Stimulated activated CD4-positive, alpha-beta T cell treated with anti-CD3 and anti-CD28 coated beads, Interleukin-1b, Interleukin-23, amount 100 ng/mL, for 1 hour (primary cell): ENCODE results near the gene TJP1.
"Not testable (repeated sequence)": the region's sequence is repeated elsewhere in the genome, so short reads cannot be mapped to it uniquely, and the experiment has no call there.

Experiments
- DNase-seq, 2 donors: peaks; one replicate each; pipeline ENCODE4 v3.0.0-alpha.2; 2020; ENCODE audit warnings: low read depth in 2 of 2

TJP1 gene

DNA sequence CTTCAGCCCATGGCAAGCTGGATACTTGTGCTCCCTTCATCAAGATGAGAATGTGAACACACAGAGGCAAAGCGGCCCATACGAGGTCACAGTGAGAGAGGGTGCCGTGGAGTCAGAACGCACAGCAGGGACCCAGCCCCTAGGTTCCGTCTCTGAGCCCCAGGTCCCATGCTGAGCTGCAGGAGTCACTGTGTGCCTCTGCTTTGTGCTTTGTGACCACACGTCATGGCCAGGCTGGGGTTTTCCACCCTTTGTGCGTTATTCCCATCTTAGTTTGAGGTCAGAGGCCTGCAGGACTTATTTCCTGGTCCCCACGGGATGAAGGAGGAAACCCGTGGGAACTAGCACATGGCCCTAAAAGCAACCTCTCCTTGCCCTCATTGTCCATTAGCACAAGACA is 140.3 kb downstream of the TJP1 start:
- no peak for DNase-seq

DNA sequence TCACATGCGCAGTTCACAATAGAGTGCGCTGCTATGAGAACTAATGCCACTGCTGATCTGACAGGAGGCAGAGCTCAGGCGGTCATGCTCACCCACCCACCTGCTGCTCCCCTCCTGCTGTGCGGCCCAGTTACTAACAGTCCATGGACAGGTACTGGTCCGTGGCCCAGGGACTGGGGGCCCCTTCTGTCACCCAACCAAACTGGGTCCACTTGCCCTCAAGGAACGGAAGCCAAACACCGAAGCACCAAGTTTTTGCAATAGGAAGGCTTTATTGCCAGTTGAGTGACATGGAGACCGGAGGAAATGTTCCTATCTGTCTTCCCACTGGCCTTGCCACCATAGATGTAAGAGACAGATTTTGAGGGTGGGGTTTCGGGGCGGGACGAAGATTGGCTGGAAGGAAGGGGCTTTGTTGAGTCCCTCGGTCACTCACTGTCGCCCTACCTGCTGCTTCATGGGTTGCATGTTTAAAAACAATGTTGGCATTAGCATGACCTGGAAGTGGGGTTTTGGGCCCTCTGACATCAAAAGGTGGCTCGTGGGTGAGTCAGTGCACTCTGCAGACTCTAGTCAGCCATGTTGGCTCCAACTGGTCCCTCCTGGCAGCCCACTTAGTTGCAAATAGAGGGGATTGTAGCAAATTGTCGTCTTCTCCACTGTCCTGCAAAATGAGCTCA is 141.0 kb downstream of the TJP1 start:
- DNase-seq = no peak

DNA sequence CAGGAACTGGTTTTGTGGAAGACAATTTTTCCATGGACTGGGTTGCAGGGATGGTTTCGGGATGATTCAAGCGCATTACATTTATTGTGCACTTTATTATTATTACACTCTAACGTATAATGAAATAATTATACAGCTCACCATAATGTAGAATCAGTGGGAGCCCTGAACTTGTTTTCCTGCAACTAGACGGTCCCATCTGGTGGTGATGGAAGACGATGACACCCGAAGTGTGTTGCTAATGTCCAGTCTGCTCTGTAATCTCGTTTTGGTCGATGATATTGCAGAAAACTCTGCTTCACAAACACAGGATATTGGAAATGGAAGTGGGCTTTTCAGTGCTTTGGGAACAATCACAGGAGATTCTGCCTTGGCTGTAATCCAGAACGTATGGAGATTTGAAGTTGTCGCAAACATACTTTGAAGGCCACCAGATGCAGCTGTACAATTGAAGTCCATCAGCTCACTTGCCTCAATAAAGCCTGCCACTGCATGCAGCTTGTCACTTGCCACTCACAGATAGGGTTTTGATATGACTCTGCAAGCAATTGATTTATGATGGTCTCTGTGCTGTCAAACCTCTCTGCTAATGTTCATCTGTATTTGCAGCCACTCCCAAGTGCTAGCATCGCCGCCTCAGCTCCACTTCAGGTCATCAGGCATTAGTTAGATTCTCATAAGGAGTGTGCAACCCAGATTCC is 141.7 kb downstream of the TJP1 start:
- no peak for DNase-seq

DNA sequence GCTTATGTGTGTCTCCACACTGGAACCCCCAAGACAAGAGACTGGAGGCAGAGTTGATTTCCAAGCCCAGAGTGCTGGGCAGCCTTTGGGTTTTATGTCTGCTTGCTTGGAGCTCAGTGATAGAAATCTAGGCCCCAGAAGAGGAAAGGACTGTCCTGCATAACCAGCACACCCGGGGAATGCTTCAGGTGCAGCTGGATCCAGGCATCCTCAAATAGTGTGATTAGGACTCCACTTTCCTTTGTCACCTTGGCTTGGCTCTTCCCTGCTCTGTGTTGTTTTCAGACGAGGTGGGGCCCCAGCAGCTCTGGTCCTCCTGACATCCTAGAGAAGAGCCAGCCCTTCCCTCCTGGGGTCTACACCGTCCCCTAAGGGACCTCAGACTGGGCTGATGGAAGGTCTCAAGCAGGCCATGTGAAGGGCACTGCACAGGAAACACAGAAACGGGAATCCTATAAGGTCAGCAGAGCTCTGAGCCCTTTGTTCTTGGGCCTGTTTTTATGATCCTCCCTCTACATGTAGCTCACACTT is 143.7 kb downstream of the TJP1 start:
- no peak for DNase-seq

DNA sequence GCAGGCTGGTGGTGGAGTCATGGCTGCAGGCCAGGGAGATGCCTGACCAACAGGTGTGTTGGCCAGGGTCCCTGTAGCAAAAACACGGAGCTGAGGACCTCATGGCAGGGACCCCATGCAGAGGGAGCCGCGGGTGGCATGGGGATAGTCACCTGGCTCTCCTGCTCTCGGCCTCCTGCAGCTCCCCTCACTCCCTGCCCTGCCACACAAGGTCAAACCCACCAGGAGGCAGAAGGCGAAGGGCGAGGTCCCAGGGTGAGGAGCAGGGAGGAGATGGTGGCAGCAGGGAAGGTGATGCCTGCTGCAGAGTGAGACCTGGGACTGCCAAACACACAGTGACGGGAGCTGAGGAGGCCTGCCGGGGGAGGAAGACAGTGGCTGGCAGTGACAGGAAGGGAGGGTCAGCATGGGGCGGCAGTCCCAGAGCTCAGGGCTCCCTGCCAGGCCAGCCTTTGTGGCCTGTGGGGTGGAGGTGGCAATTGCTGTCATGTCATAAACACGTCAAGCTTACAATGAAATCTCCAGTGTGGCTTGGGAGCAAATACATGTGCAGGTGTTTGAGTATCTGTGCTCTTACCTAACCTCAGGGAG is 144.3 kb downstream of the TJP1 start:
- no peak for DNase-seq

DNA sequence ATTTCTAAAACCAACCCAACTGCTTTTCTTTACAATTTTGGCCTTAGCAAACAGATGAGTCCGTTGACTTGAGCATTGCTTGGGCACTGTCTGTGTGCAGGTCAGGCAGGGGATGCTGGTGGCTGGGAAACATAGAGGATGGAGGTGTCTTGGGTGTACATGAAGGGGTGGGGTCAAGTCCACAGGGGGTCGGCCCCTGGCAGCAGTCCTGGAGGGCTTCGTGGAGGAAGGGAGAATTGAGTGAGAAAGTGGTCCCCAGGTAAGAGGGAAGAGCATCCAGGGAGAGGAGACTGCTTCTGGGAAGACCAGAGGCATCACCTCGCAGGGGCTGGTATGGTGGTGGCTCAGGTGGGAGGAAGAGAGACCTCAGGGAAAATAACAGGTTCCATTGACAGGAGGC is 144.8 kb downstream of the TJP1 start:
- no peak for DNase-seq

DNA sequence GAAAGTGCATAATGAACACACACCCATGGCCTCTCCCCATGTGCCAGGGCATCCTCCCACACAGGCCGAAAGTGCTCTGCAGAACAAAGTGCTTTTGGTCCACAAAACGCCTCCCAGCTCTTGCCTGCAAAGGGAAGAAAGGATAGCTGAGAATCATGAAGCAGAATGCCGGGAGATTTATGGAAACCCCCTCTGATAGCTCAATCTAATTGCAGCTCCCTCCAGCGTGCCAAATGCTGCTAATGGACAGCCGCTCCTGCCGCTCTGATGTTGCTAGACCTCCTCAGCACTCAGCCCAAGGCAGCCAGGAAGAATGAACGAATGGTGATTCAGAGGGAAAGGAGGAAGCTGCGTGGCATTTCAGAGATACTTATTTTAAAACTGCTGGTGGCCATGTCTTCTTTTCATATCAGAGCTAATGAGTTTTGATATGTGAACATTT is 145.3 kb downstream of the TJP1 start:
- DNase-seq = no peak

DNA sequence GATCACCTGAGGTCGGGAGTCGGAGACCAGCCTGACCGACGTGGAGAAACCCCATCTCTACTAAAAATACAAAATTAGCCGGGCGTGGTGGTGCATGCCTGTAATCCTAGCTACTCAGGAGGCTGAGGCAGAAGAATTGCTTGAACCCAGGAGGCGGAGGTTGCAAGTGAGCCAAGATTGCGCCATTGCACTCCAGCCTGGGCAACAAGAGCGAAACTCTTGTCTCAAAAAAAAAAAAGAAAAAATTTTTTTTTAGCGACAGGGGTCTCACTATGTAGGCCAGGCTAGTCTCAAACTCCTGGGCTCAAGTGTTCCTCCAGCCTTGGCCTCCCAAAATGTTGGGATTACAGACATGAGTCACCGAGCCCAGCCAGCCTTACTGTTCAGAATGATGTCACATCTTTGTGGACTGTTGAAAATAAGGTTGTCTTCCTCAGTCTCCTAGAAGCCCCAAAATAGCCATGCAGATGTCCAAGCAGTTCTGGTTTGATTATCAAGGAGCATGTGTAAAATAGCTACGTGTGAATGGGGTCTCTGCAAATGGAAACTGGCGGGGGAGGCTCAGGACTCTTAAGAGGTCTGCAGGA is 145.8 kb downstream of the TJP1 start:
- not testable (repeated sequence) for DNase-seq

DNA sequence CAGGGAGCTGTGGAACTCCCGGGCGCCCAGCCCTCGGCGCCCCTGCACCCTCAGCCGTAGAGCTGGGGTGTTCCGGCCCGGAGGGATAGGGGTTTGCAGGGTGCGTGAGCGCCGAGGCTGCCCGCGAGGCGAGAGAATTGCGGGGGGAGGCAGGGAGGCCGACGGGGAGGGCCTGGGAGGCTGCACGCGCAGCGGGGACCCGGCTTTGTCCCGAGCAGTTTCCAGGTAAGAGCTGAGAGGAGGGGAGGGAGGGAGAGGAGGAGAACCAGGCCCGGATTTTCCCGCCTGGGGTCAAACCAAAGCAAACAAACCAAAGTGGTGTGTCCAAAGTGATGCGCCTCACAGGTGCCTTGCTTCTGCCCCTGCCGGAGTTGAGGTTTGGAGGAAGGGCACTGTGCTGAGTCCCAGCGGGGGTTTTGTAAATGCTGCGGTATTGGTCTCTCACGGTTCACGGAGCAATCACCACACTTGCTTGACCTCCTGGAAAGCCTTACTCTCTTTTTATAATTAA is 146.4 kb downstream of the TJP1 start:
- DNase-seq = no peak

DNA sequence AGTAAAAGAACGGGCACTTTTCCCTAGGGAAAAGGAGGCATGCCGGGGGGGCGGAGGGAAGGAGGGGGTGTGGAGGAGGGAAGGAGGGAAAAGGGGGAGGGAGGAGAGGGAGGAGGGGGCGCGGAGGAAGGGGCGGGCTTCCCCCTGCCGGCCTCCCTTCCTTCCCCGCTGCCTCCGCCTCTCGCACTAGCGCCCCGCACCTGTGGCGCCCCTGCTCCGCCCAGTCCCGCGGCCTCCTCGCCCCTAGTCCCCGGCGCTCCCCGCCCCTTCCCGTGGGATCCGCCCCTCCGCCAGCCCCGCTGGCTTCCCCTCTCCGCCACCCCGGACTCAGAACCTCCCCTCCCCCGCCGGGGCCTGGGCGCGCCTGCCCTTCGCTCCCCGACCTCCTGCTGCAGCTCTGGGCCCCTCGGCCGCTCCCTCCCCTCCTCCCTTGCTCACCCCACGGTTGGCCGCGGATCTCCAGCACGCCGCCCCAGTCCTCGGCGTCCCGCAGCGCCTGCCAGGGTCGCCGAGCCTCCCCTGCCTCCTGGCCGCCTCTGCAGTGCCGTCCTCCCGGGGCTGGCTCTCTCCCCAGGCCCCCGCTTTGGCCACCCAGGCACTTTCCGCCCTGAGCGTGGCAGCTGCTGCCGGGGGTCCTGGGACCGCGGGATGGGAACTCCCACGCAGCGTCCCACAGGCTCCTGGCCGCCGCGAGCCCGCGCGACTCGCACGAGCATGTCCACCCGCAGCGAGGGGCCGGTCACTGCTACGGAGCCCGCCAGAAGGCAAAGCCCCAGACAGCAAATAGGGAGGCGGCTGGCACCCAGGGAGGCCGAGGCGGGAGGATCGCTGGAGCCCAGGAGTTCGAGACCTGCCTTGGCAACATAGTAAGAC is 147.4 kb downstream of the TJP1 start:
- DNase-seq = no peak

DNA sequence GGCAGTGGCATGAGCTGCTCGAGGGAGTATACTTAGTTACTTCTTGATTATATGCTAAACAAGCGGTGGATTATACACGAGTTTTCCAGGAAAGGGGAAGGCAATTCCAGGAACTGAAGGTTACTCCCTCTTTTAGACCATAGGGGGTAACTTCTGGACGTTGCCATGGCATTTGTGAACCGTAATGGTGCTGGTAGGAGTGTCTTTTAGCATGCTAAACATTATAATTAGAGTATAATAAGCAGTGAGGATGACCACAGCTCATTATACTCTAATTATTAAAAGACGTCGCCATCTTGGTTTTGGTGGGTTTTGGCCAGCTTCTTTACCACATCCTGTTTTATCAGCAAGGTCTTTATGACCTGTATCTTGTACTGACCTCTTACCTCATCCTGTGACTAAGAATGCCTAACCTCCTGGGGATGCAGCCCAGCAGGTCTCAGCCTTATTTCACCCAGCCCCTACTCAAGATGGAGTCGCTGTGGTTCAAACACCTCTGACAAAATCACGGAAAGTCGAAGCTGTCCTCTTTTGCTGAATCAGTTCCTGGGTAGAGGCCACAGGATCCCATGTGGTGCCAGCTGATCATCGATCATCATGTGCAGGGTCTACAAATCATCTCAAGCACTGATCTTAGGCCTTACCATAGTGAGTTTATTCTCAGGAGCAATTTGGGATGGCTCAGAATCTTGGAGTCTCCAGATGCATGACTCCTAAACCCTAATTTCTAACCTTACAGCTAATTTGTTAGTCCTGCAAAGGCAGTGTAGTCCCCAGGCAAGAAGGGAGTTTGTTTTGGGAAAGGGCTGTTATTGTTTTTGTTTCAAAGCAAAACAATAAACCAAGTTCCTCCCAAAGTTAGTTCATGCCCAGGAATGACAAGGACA is 149.1 kb downstream of the TJP1 start:
- no peak for DNase-seq

DNA sequence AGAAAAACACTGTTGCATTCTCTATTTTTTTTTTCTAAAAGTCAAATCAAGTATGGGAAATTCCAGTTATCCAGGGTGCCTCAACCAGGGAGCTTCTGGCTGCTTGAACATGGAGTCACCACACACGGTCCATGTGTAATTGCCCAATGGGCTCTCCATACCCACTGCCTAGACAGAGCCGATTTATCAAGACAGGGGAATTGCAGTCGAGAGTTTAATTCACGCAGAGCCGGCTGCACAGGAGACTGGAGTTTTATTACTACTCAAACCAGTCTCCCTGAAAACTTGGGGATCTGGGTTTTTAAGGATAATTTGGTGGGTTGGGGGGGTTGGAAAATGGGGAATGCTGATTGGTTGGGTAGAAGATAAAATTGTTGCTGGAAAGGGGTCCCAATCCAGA is 149.8 kb downstream of the TJP1 start:
- no peak for DNase-seq

DNA sequence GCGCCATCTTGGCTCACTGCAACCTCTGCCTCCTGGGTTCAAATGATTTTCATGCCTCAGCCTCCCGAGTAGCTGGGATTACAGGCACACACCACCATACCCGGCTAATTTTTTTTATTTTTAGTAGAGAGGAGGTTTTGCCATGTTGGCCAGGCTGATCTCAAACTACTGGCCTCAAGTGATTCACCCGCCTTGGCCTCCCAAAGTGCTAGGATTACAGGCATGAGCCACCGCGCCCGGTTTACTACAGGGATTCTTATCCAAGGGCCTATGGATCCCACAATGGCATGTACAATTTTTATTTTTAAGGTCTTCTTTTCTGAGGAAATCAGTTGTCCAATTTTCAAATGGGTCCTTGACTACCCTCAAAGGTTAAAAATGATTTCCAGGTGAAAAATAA is 150.2 kb downstream of the TJP1 start:
- DNase-seq = not testable (repeated sequence)

DNA sequence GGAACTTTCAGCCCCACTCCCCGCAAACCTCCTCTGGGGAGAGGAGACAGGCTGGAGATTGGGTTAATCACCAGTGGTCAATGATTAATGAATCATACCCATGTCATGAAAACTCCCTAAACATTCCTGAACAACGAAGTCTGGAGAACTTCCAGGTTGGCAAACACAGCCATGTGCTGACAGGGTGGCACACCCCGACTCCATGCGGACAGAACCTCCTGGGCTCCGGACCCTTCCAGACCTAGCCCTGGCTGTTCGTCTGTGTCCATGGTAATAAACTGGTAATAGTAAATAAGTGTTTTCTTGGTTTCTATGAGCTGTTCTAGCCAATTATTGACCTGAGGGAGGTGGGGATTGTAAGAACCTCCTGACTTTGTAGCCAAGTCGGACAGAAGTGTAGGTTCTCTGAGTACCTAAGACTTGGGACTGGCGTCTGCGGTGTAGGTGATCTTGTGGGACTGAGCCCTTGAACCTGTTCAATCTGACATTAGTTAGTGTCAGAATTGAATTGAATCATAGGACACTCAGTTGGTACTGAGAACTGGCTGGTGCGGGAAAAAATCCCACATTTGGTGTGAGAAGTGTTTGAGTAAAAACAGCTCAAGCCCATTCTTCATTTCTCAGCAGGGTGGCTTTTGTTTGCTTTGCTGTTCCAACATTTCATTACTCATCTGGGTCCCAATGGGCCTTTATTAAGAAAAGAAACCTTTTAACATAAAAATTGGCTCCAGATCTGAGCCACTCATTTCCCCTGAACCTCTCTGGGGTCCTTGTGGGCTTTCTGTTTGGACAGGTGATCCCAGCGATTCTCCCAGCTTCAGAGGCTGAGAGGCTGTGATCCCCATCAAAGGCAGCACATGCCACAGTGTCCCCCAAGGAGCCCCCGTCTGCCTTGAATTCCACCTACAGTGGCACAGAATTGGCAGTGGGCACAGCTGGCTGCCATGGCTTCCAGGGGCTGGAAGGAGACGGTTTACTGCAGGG is 151.0 kb downstream of the TJP1 start:
- no peak for DNase-seq

DNA sequence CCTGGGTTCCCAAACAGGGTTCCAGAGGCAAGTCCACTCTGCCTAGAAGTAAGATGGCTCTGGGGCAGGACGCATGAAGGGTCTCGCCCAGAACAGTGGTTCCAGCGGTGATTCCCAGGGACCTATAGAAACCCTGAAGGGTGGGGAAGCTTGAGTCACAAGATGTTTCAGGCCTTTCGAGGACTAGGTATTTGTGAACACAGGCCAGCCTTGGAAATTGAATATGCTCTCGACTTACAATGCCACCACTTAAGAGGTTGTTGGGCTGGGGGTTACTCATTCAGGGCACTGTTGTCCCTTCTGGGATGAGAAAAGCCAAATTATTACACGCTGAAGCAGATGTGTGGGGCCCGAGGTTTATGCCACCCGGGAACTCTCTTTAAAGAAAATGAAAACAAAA is 152.0 kb downstream of the TJP1 start:
- DNase-seq = no peak

DNA sequence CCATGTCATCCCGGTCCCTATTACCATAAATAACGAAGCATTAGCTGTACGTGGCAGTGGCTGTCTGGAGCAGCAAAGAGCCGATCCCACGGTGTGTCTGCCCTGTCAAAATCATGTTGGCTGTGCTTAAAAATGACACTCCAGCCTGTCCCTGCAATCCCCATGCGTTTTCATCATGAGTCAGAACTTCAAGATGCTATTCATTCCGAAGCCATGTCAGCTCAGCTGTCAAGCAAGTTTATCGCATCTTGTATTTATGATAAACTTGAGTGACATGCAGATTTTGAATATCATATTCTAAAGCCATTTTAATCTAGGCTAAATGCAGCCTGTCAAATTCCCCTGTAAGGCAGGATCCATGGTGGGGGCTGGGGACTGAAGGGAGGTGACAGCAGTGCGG is 152.4 kb downstream of the TJP1 start:
- DNase-seq = no peak

DNA sequence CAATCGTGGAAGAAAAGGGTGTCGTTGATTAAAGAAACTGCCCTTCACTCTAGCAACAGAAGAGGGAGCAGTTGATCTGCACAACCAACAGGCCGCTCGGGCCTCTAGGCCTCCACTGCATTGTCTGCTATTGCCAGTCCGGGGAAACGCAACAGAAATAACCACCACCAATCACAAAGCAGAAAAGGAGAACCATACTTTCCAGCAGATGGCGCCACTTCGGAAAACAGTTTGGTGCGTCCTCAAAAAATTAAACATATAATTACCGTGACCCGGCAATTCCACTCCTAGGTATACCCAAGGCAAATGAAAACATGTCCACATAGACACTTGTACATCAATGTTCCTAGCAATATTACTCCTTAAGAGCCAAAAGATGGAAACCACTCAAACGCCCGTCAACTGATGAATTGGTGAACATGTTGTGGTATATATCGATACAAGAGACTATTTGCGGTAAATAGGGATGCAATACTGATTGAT is 154.1 kb downstream of the TJP1 start:
- DNase-seq = no peak

DNA sequence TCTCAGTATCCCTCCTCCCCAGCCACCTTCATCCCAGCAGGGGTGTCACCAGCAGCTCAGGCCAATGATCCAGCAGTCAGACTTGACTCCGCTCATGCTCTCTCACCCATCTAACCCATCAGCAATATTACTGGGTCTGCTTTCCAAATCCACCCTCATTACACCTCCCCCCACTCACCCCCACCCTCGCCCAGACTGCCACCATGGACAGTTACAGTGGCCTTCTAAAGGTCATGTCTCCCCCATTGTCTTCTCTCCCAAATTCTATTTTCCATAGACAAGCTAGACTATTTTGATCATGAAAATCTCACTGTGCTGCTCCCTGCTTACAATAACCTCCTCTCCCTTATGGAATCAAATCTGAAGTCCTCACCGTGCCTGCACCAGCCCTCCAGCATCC is 156.0 kb downstream of the TJP1 start:
- DNase-seq = no peak

DNA sequence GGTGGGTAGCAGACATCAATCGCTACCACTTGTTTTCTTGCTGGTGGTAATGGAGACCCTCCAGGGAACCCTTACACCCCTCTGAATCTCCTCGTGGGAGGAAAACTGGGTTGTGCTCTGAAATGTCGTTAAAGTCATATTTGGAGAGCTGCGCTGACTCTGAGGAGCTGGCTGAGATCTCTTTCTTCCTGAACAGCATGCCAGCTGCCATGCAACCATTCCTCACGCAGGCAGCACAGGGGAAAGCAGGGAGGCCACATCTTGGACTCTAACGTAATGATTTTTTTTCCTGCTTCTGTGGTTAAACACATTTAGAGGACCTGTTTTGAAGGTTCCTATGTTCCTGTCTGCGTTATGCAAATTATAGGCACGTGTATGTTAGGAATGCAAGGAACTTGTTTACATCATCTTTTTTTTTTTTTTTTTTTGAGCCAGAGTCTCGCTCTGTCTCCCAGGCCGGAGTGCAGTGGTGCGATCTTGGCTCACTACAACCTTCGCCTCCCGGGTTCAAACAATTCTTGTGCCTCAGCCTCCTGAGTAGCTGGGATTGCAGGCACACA is 156.7 kb downstream of the TJP1 start:
- no peak for DNase-seq
